H1 (cell line): ENCODE data around the gene XAGE1A. TPM values are rescaled to one million over a fixed set of nuclear protein-coding genes. Genes with fewer than 3 reads are reported as not detected.

Source experiments
- BCL11A ChIP-seq, 2 experiments: IDR thresholded peaks; one replicate each; pipeline ENCODE4 v1.6.1; 2011; ENCODE audit warnings: low read depth in 2 of 2, low read length in 2 of 2, mild to moderate bottlenecking in 2 of 2
- EZH2 ChIP-seq: fragments of 200-600 bp; sonication (generic); IDR thresholded peaks from 2 replicates; pipeline ENCODE4 v1.7.1; 2012; ENCODE audit warnings: low read depth, mild to moderate bottlenecking, moderate library complexity, low read length, inconsistent platforms; ENCODE audit not compliant: severe bottlenecking
- RNF2 ChIP-seq: fragments of 200-900, 300-1000 bp; sonication (generic); IDR thresholded peaks from 2 replicates; pipeline ENCODE4 v1.7.1; 2016; ENCODE audit warnings: borderline replicate concordance, low read depth, mild to moderate bottlenecking, antibody characterized with exemption, low read length; ENCODE audit not compliant: poor library complexity, severe bottlenecking; ENCODE audit errors: missing control alignments
- polyA plus RNA-seq, 7 experiments: library from polyadenylated mRNA; depleted of rRNA in 3 of 7; stranded (reverse) in 5 of 7; unstranded in 2 of 7; fragments of >200 nt in 5 of 7; fragments of 200-250 nt in 2 of 7; gene quantifications; 1 replicate in 5 of 7; 2 replicates in 1 of 7; 4 replicates in 1 of 7; pipeline versions ENCODE4 v1.2.1 to v1.2.3, GENCODE V29; 2011 to 2013; ENCODE audit warnings: missing spikeins in 2 of 7, mixed read lengths in 2 of 7
- total RNA-seq: library from RNA; stranded (reverse); fragmentation: NEBNext Ultra II Directional; extraction: Animal tissue kit (Norgen Biotek cat#: 25700); gene quantifications from 2 replicates; pipeline ENCODE4 v1.2.1, GENCODE V29; 2021

The XAGE1A gene
- total and polyA plus RNA-seq, 2 of the 8 experiments (the other 6 are each of a cell fraction or from before 2014, with no cell fraction given), result not detected

GRCh38 chrX:52507331-52507730 is 11.7 kb downstream of the XAGE1A start (continued):
- TF ChIP-seq BCL11A (IDR thresholded peaks at IDR 0.05; ENCODE audit: low read depth in 2 of 2, low read length in 2 of 2), result no peak
- TF ChIP-seq EZH2, result no peak
- no peak for TF ChIP-seq RNF2
